CD4-positive, alpha-beta T cell (primary cell): ENCODE results near the gene NNT. TPM values are rescaled to one million over a fixed set of nuclear protein-coding genes. Genes with fewer than 3 reads are reported as not detected.

Experiments
- ATAC-seq: fragments of 200-7000 bp; cut with Tn5 transposase; one replicate; pipeline ENCODE4 v1.10.0; 2022; ENCODE audit warnings: mild to moderate bottlenecking; ENCODE audit not compliant: poor library complexity
- CTCF ChIA-PET: fragments of 350-600 bp; sonication (Branson Sonifier 250); formaldehyde crosslinking; loops from one replicate; lab custom pipeline; 2021; ENCODE audit warnings: antibody characterized with exemption, inconsistent platforms; lab: Charles Lee
- POLR2A ChIA-PET: fragments of 350-600 bp; sonication (Branson Sonifier 250); formaldehyde crosslinking; loops from one replicate; lab custom pipeline; 2021; ENCODE audit warnings: antibody characterized with exemption, inconsistent platforms; lab: Charles Lee
- DNase-seq, 14 experiments: peaks; one replicate each; pipeline ENCODE4 v3.0.0-alpha.2; 2013 to 2020; ENCODE audit warnings: mixed read lengths in 2 of 14
- H3K27ac ChIP-seq, 2 donors: one replicate each; pipeline versions ENCODE4 v1.5.1 to v1.7.0; 2013; ENCODE audit warnings: low read length in 2 of 2, low read depth in 1 of 2, mild to moderate bottlenecking in 1 of 2
- H3K27me3 ChIP-seq, 2 experiments: 1 replicate in 1 of 2; 2 replicates in 1 of 2; pipeline versions ENCODE4 v1.6.1 to v1.7.0; 2013; ENCODE audit warnings: low read length in 2 of 2, control low read depth in 1 of 2, mild to moderate bottlenecking in 1 of 2, moderate library complexity in 1 of 2; ENCODE audit not compliant: insufficient read depth in 2 of 2, control insufficient read depth in 1 of 2
- H3K36me3 ChIP-seq: one replicate; pipeline ENCODE4 v1.6.1; 2013; ENCODE audit warnings: low read length, control low read depth; ENCODE audit not compliant: insufficient read depth
- H3K4me1 ChIP-seq: one replicate; pipeline ENCODE4 v1.6.1; 2013; ENCODE audit warnings: low read length, control low read depth; ENCODE audit not compliant: insufficient read depth
- H3K4me3 ChIP-seq: one replicate; pipeline ENCODE4 v1.5.1; 2013; ENCODE audit warnings: mild to moderate bottlenecking, low read length, moderate library complexity
- H3K9me3 ChIP-seq, 2 experiments: 1 replicate in 1 of 2; 2 replicates in 1 of 2; pipeline versions ENCODE4 v1.6.1 to v1.7.0; 2013; ENCODE audit warnings: low read length in 2 of 2, mild to moderate bottlenecking in 2 of 2, control low read depth in 1 of 2, moderate library complexity in 1 of 2; ENCODE audit not compliant: control insufficient read depth in 1 of 2, insufficient read depth in 1 of 2
- H3K27ac Mint-ChIP-seq: one replicate; pipeline ENCODE4 v1.8.0; 2020; ENCODE audit warnings: mixed read lengths
- H3K27me3 Mint-ChIP-seq: one replicate; pipeline ENCODE4 v1.8.0; 2021; ENCODE audit warnings: mixed read lengths
- H3K36me3 Mint-ChIP-seq: one replicate; pipeline ENCODE4 v1.8.0; 2021; ENCODE audit warnings: low read depth, mixed read lengths
- H3K4me1 Mint-ChIP-seq: one replicate; pipeline ENCODE4 v1.8.0; 2021; ENCODE audit warnings: low read depth, mixed read lengths
- H3K4me3 Mint-ChIP-seq: one replicate; pipeline ENCODE4 v1.8.0; 2020; ENCODE audit warnings: mild to moderate bottlenecking, mixed read lengths
- H3K9me3 Mint-ChIP-seq: one replicate; pipeline ENCODE4 v1.8.0; 2020; ENCODE audit warnings: mixed read lengths
- CTCF ChIP-seq: fragments of 200-600 bp; IDR thresholded peaks from one replicate; pipeline ENCODE4 v1.8.0; 2022; ENCODE audit warnings: antibody characterized with exemption, mild to moderate bottlenecking
- intact Hi-C, 2 experiments: fragments of 100-400 bp; cut with DNase I in 1 of 2; cut with micrococcal nuclease in 1 of 2; formaldehyde crosslinking; loops; one replicate each; pipeline versions ENCODE4 v1.15.1 to v1.9.0; 2023 to 2025; cut with DNase I, micrococcal nuclease
- total RNA-seq, 174 experiments: library from RNA in 2 of 174; stranded (reverse) in 2 of 174; gene quantifications; one replicate each; pipeline ENCODE4 v1.2.3 and lab custom pipeline; 2021 to 2026

The NNT gene
- total RNA-seq, 2 experiments from 2014 or later: 22.3 to 23.5 TPM

- no peaks in the 10 kb centered on the region for H3K36me3 Mint-ChIP-seq
- no peak overlapping the region for H3K27ac ChIP-seq
- DNase-seq (no peak), ATAC-seq (no peak)
- H3K4me3 Mint-ChIP-seq: no peak overlapping the region
- H3K9me3 Mint-ChIP-seq: no peaks in the 10 kb centered on the region
- ChIA-PET CTCF (no interaction called here), POLR2A (no interaction called here)
- TF ChIP-seq CTCF: no peak
- no peaks in the 10 kb centered on the region for H3K27me3 Mint-ChIP-seq
- no peaks in the 10 kb centered on the region for H3K27me3 ChIP-seq
- H3K4me3 ChIP-seq: no peak overlapping the region
- H3K27ac Mint-ChIP-seq: no peak overlapping the region
- intact Hi-C loops: no loop called here
- H3K9me3 ChIP-seq: no peaks in the 10 kb centered on the region
- H3K4me1 Mint-ChIP-seq: no peaks in the 10 kb centered on the region
- no peaks in the 10 kb centered on the region for H3K4me1 ChIP-seq
- no peaks in the 10 kb centered on the region for H3K36me3 ChIP-seq
These were observed 125.6 kb downstream of the NNT start for GRCh38 chr5:43728581-43728980.

- ChIA-PET POLR2A (no interaction called here), CTCF (no interaction called here)
- Histone ChIP-seq H3K4me3 (no peak overlapping the region), H3K27ac (no peak overlapping the region), H3K9me3 (no peaks in the 10 kb centered on the region), H3K36me3 (no peaks in the 10 kb centered on the region), H3K27me3 (no peaks in the 10 kb centered on the region), H3K4me1 (no peaks in the 10 kb centered on the region)
- H3K27me3 Mint-ChIP-seq: no peaks in the 10 kb centered on the region
- no peaks in the 10 kb centered on the region for H3K4me1 Mint-ChIP-seq
- TF ChIP-seq CTCF: peak; percentile 63
- intact Hi-C loops: loop anchor here in 1 of 2 experiments (5.0 kb wide), 1 partner anchor 1047 kb away; no protein-coding TSS in a partner anchor
- no peaks in the 10 kb centered on the region for H3K36me3 Mint-ChIP-seq
- DNase-seq: peak in 2 of 14 experiments; percentile 1 to 3
- no peak overlapping the region for H3K4me3 Mint-ChIP-seq
- no peak overlapping the region for H3K27ac Mint-ChIP-seq
- no peak for ATAC-seq
- H3K9me3 Mint-ChIP-seq: no peaks in the 10 kb centered on the region
These were observed 127.0 kb downstream of the NNT start for GRCh38 chr5:43729846-43730478.

GRCh38 chr5:43730832-43731342, 127.9 kb downstream of the NNT start:
- intact Hi-C loops: loop anchor here in 1 of 2 experiments (5.0 kb wide), 1 partner anchor 1046 kb away; no protein-coding TSS in a partner anchor
- H3K4me3 Mint-ChIP-seq: no peak overlapping the region
- CTCF ChIA-PET: no interaction called here

More at GRCh38 chr5:43730832-43731342, 127.9 kb downstream of the NNT start:
- Mint-ChIP-seq H3K4me1 (no peaks in the 10 kb centered on the region), H3K36me3 (no peaks in the 10 kb centered on the region), H3K27me3 (no peaks in the 10 kb centered on the region), H3K9me3 (no peaks in the 10 kb centered on the region), H3K27ac (no peak overlapping the region)
- POLR2A ChIA-PET: no interaction called here
- no peak for DNase-seq
- H3K4me1 ChIP-seq: no peaks in the 10 kb centered on the region
- H3K4me3 ChIP-seq: no peak overlapping the region
- H3K27ac ChIP-seq: no peak overlapping the region
- H3K9me3 ChIP-seq: no peaks in the 10 kb centered on the region
- no peaks in the 10 kb centered on the region for H3K36me3 ChIP-seq
- no peak for ATAC-seq
- no peak for TF ChIP-seq CTCF
- no peaks in the 10 kb centered on the region for H3K27me3 ChIP-seq
